Measurements from ENCODE around the gene TWIST2. TPM values are rescaled to one million over a fixed set of nuclear protein-coding genes. Genes with fewer than 3 reads are reported as not detected.

TWIST2 gene
- total RNA-seq, 1 experiment from 2014 or later: 5.0 TPM

- Histone ChIP-seq H3K9me3 (ENCODE audit: insufficient read depth, low read depth) (no peaks in the 10 kb centered on the region), H3K27ac (no peak overlapping the region), H3K79me2 (ENCODE audit: low read depth) (no peaks in the 10 kb centered on the region), H3K4me2 (no peak overlapping the region), H2AFZ (no peak overlapping the region), H3K4me3 (no peak overlapping the region), H3K36me3 (ENCODE audit: low read depth) (no peaks in the 10 kb centered on the region), H3K9me2 (ENCODE audit: insufficient read depth) (no peaks in the 10 kb centered on the region), H3F3A (ENCODE audit: insufficient read depth, low read depth) (no peaks in the 10 kb centered on the region), H3K27me3 (ENCODE audit: insufficient read depth, low read depth) (peaks cover 47% of the 10 kb centered on the region), H4K20me1 (ENCODE audit: insufficient read depth) (no peaks in the 10 kb centered on the region), H3K4me1 (replicated peaks; ENCODE audit: insufficient read depth) (no peaks in the 10 kb centered on the region)
- TF ChIP-seq EZH2 (IDR thresholded peaks at IDR 0.05; ENCODE audit: low read depth) (no peak), CTCF (conservative IDR thresholded peaks at IDR 0.05) (no peak)
- ChIA-PET CTCF (no interaction called here), POLR2A (ENCODE audit: unreplicated experiment) (no interaction called here)
- no peak for DNase-seq
- intact Hi-C loops (cut with micrococcal nuclease; ENCODE audit: unreplicated experiment): no loop called here
- BruUV-seq (replicated peaks): no TSS peak
Measured at GRCh38 chr2:238846378-238846627, 1.6 kb upstream of the TWIST2 start.

- Histone ChIP-seq H3K9me2 (ENCODE audit: insufficient read depth) (no peaks in the 10 kb centered on the region), H3K4me2 (no peak overlapping the region), H3K27me3 (ENCODE audit: insufficient read depth, low read depth) (peaks cover 48% of the 10 kb centered on the region), H3K4me3 (no peak overlapping the region), H3K36me3 (ENCODE audit: low read depth) (no peaks in the 10 kb centered on the region), H2AFZ (no peak overlapping the region), H3K9me3 (ENCODE audit: insufficient read depth, low read depth) (no peaks in the 10 kb centered on the region), H3F3A (ENCODE audit: insufficient read depth, low read depth) (no peaks in the 10 kb centered on the region), H3K4me1 (replicated peaks; ENCODE audit: insufficient read depth) (no peaks in the 10 kb centered on the region), H3K27ac (no peak overlapping the region), H4K20me1 (ENCODE audit: insufficient read depth) (no peaks in the 10 kb centered on the region), H3K79me2 (ENCODE audit: low read depth) (no peaks in the 10 kb centered on the region)
- TF ChIP-seq CTCF (conservative IDR thresholded peaks at IDR 0.05): no peak
- no peak for TF ChIP-seq EZH2 (IDR thresholded peaks at IDR 0.05; ENCODE audit: low read depth)
- intact Hi-C loops (cut with micrococcal nuclease; ENCODE audit: unreplicated experiment): no loop called here
- no TSS peak for BruUV-seq (replicated peaks)
- no peak for DNase-seq
- POLR2A ChIA-PET (ENCODE audit: unreplicated experiment): no interaction called here
- CTCF ChIA-PET: no interaction called here
Measured at GRCh38 chr2:238846628-238847418, 1.1 kb upstream of the TWIST2 start.

- no peak overlapping the region for H3K27ac ChIP-seq
- TSS peak; percentile 53 for BruUV-seq (replicated peaks)
- no peak overlapping the region for H3K4me3 ChIP-seq
- no peaks in the 10 kb centered on the region for H4K20me1 ChIP-seq (ENCODE audit: insufficient read depth)
- H3K9me3 ChIP-seq (ENCODE audit: insufficient read depth, low read depth): no peaks in the 10 kb centered on the region
- H3K4me2 ChIP-seq: no peak overlapping the region
- CTCF ChIA-PET: no interaction called here
- no peaks in the 10 kb centered on the region for H3K79me2 ChIP-seq (ENCODE audit: low read depth)
- H3K27me3 ChIP-seq (ENCODE audit: insufficient read depth, low read depth): peaks cover 47% of the 10 kb centered on the region
- no peaks in the 10 kb centered on the region for H3K36me3 ChIP-seq (ENCODE audit: low read depth)
- no peaks in the 10 kb centered on the region for H3K9me2 ChIP-seq (ENCODE audit: insufficient read depth)
- no peak overlapping the region for H2AFZ ChIP-seq
- no peak for DNase-seq
- TF ChIP-seq EZH2 (IDR thresholded peaks at IDR 0.05; ENCODE audit: low read depth) (no peak), CTCF (conservative IDR thresholded peaks at IDR 0.05) (no peak)
- POLR2A ChIA-PET (ENCODE audit: unreplicated experiment): no interaction called here
- no peaks in the 10 kb centered on the region for H3F3A ChIP-seq (ENCODE audit: insufficient read depth, low read depth)
- intact Hi-C loops (cut with micrococcal nuclease; ENCODE audit: unreplicated experiment): no loop called here
- no peaks in the 10 kb centered on the region for H3K4me1 ChIP-seq (replicated peaks; ENCODE audit: insufficient read depth)
Measured at GRCh38 chr2:238847419-238847801, 475 bp upstream of the TWIST2 start.
